Occipital lobe (tissue), 2 donors: ENCODE measurements around the gene MLLT10. TPM values are rescaled to one million over a fixed set of nuclear protein-coding genes. Genes with fewer than 3 reads are reported as not detected.

ENCODE experiments used
- DNase-seq: peaks from one replicate; lab custom pipeline; 2025; lab: John Stamatoyannopoulos, UW
- total RNA-seq: library from RNA; depleted of rRNA; stranded (reverse); fragments of >200 nt; gene quantifications from one replicate; pipeline ENCODE4 v1.2.3, GENCODE V29; 2014

MLLT10 gene
- total RNA-seq, 1 donor from 2014 or later = 54.7 TPM

- DNase-seq = no peak
Observed at GRCh38 chr10:21501091-21501490, 32.9 kb upstream of the MLLT10 start.

GRCh38 chr10:21501731-21502347 lies 32.2 kb upstream of the MLLT10 start:
- DNase-seq = no peak

GRCh38 chr10:21502348-21502740 lies 31.7 kb upstream of the MLLT10 start:
- no peak for DNase-seq

- DNase-seq = no peak
Observed at GRCh38 chr10:21503542-21503941, 30.5 kb upstream of the MLLT10 start.

GRCh38 chr10:21505711-21506278 lies 28.2 kb upstream of the MLLT10 start:
- no peak for DNase-seq

GRCh38 chr10:21506351-21506750 lies 27.7 kb upstream of the MLLT10 start:
- DNase-seq = no peak

GRCh38 chr10:21507150-21507549 lies 26.9 kb upstream of the MLLT10 start:
- DNase-seq = no peak

- DNase-seq = no peak
Observed at GRCh38 chr10:21508706-21509331, 25.2 kb upstream of the MLLT10 start.

GRCh38 chr10:21509341-21510240 lies 24.4 kb upstream of the MLLT10 start:
- no peak for DNase-seq

- no peak for DNase-seq
Observed at GRCh38 chr10:21510241-21511094, 23.6 kb upstream of the MLLT10 start.

GRCh38 chr10:21511095-21511570 lies 22.9 kb upstream of the MLLT10 start:
- no peak for DNase-seq

- no peak for DNase-seq
Observed at GRCh38 chr10:21511946-21512572, 22.0 kb upstream of the MLLT10 start.

GRCh38 chr10:21512573-21513404 lies 21.2 kb upstream of the MLLT10 start:
- no peak for DNase-seq

GRCh38 chr10:21513405-21513788 lies 20.6 kb upstream of the MLLT10 start:
- no peak for DNase-seq

- no peak for DNase-seq
Observed at GRCh38 chr10:21514129-21514817, 19.8 kb upstream of the MLLT10 start.

- no peak for DNase-seq
Observed at GRCh38 chr10:21514818-21515351, 19.1 kb upstream of the MLLT10 start.

- no peak for DNase-seq
Observed at GRCh38 chr10:21515361-21516241, 18.4 kb upstream of the MLLT10 start.
